HT1080 (cell line): ENCODE results near the gene LRP8. TPM values are rescaled to one million over a fixed set of nuclear protein-coding genes. Genes with fewer than 3 reads are reported as not detected.
"Not testable (repeated sequence)": the region's sequence is repeated elsewhere in the genome, so short reads cannot be mapped to it uniquely, and the experiment has no call there.

ENCODE experiments used
- DNase-seq: peaks from one replicate; pipeline ENCODE4 v3.0.0-alpha.2; 2015; ENCODE audit warnings: low read depth
- total RNA-seq: library from RNA; depleted of rRNA; stranded (reverse); fragments of >200 nt; shearing (Covaris generic); gene quantifications from 2 replicates; pipeline ENCODE4 v1.2.3, GENCODE V29; 2014

Gene LRP8
- total RNA-seq, 1 experiment from 2014 or later = 65.3 TPM

DNA sequence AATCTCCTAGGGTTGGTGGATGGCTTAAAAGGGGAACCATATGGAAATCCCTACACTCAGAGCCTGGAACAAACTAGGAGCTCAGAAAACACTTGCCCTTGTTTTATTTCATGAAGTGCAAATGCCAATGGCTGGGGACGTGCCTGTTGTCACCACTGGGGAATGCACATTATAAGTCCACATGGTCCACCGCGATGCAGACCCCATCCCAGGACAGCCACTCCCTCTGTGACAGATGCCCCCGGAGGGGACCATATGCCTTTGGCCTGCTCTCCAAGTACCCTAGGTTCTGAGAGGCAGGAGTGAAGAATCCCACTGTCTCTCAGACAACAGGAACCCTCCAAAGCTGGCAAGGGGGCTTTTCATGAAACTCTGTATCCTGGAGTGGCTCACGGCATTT, 42.3 kb downstream of the LRP8 start:
- DNase-seq = no peak

DNA sequence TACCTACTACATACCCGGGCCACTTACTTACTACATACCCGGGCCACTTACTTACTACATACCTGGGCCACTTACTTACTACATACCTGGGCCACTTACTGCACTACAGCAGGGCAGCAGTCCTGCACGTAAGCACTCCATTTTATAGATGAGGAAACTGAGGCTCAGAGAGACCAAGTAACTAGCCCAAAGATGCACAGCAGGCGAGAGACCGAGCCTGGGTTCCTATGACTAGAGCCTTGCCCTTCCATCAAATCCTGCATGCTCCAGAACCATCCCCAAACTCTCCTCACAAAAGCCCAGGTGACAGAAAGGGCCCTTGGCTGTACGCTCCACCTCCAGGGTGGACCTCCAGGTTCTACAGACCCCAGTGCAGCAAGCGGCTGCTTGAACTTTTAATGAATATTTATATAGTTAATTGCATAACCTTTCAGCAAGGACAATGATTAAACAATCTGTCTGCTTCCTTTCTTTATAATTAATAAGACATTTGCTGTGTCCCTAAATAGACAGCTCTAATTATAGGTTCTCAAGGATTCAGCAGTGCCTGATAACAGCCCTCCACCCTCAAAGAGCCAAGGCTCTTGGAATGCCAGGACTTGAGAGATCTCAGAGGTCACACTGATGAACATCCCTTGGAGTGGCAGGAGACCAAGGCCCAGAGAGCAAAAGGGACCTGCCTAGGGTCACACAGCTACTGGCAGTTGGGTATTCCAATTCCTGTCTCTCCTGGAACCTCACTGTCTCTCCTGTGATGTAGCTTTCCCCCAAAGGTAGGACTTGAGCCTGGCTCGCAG, 43.4 kb downstream of the LRP8 start:
- DNase-seq = no peak

- not testable (repeated sequence) for DNase-seq
Observed at GRCh38 chr1:53283156-53283555, 44.7 kb downstream of the LRP8 start.

DNA sequence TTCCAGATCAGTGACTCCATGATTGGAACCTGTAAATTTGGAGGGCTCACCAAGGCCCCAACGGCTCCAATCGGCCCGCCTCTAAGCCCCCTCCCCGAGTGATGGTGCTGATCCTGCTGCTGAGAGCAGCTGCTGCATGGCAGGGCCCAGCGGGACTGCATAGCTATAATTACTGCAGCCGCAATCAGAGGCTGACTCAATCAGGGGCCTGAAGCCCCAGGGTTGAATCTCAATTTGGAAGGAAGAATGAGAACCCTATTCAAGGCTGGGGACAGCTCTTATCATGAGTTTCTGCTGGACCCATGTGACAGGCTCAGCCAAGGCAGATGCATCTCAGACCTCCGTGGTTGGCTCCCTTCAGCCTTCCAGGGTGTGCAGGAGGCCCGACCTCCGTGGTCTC, 46.7 kb downstream of the LRP8 start:
- no peak for DNase-seq

GRCh38 chr1:53280496-53280895, 47.4 kb downstream of the LRP8 start:
- no peak for DNase-seq

- DNase-seq = no peak
Observed at GRCh38 chr1:53279296-53280200, 48.3 kb downstream of the LRP8 start.

GRCh38 chr1:53278298-53278725, 49.6 kb downstream of the LRP8 start:
- DNase-seq = peak; percentile 36

DNA sequence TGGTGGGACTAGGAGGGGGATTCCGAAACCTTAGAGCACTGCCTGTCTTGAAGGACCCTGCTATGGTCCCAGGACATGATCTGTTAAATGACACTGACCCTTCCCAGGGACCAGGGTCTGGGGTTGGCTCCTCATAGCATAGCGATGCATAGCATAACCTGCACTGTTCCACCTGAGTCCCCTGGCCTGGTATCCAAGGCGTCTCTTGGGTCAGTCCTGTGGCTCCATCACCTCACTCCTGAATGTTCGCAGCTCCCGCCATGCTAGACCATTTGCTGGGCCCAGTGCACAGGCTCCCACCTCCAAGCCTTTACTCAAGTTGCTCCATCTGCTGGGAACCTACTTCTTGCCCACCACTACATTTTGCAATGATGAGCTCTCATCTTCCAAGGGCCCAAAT, 50.5 kb downstream of the LRP8 start:
- DNase-seq = no peak

GRCh38 chr1:53276902-53277281, 51.0 kb downstream of the LRP8 start:
- no peak for DNase-seq

GRCh38 chr1:53276153-53276901, 51.5 kb downstream of the LRP8 start:
- DNase-seq = no peak

DNA sequence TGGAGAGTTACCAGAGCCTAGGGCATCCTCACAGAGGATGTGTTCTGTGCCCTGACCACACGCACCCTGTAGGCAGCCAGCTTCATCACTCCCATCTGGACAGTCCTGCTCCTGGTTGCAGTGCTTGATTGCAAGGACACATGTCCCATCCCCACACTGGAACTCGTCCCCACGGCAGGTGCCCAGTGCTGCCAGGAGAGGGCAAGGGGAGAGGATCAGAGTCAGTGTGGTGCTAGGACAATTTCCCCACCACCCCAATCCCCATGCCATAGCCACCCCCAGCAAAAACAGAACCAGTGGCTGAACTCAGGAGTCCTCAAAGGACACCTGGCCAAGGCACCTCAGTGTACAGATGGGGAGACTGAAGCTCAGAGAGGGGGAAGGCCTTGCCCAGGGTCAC, 52.3 kb downstream of the LRP8 start:
- DNase-seq = no peak

DNA sequence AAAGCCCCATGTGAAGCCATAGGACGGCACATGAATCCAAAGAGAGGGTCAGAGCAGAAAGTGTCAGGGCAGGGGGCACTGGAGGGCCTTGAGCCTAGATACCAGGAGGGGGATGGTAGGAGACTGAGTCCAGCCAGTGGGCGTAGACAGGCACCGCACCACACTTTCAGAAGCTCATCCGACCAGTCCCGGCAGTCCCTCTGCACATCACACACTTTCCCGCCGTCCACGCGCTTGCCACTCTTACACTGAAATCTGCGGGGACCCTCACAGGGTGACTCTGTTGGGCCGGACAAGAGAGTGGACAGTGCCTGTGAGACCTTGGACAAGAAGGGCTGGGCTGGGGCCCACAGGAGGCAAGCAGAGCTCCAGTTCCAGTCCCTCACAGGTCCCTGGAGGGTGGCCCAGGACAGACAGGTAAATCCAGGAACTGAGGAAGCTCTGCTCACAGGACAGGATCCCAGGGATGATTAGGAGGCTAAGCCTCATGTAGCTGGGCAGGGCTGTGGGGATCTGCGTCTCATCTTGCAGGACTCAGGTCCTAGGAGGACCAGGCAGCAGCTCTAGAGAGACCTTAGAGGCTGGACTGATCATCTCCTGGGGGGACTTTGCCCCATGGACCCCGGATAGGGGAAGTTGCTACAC, 53.2 kb downstream of the LRP8 start:
- DNase-seq = no peak

GRCh38 chr1:53274026-53274425, 53.8 kb downstream of the LRP8 start:
- DNase-seq = no peak

- no peak for DNase-seq
Observed at GRCh38 chr1:53273526-53273925, 54.3 kb downstream of the LRP8 start.

GRCh38 chr1:53272349-53272748, 55.5 kb downstream of the LRP8 start:
- DNase-seq = no peak

GRCh38 chr1:53271446-53272090, 56.3 kb downstream of the LRP8 start:
- DNase-seq = no peak

GRCh38 chr1:53270873-53271272, 57.0 kb downstream of the LRP8 start:
- DNase-seq = no peak

GRCh38 chr1:53270107-53270506, 57.8 kb downstream of the LRP8 start:
- no peak for DNase-seq

DNA sequence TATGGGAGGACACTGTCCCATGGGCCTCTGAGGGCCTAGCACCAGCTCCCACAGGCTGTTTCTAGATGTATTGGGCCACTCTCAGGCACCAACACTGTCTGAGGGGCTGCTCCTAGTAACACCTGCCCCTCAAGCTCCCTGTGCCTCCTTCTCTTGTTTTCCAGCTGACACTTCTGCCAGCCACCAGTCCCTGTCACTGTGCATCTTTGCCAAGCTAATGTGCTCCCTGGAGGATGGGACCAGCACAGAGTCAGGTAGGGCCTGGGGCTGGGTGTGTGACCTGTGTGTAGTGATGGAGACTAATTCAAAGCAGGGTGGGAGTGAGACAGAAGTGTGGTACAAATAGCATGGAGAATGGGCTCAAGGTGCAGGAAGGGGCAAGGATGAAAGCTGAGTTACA, 60.1 kb downstream of the LRP8 start:
- DNase-seq = no peak

DNA sequence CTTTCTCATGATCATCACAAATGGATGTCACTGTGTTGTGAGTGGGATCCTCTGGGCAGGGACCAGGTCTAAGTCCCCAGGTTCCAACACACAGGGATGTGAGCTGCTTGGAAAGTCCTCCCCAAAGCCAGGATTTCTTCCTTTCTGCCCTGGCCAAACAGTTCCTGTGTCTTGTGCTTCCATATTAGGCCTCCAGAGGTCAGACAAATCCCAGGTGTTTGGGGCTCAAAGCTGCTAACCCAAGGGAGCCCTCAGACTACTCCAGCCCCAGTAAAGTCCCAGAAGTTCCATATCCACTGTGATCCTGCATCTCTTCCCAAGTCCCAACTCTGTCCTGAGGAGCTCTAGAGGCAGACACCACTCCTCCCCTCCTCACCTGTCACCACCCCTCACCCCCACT, 61.8 kb downstream of the LRP8 start:
- DNase-seq = no peak

GRCh38 chr1:53265581-53265980, 62.3 kb downstream of the LRP8 start:
- no peak for DNase-seq
